ENCODE data around the gene CHD8.

- TF ChIP-seq RELA (IDR thresholded peaks at IDR 0.05; ENCODE audit: borderline replicate concordance, partially characterized antibody) (no peak), POLR2AphosphoS2 (IDR thresholded peaks at IDR 0.05; ENCODE audit: low read depth, low read length) (no peak), RCOR1 (conservative IDR thresholded peaks at IDR 0.05; ENCODE audit: low read depth, low read length) (no peak), RB1 (IDR thresholded peaks at IDR 0.05; ENCODE audit: borderline replicate concordance) (no peak), E2F4 (IDR thresholded peaks at IDR 0.05; ENCODE audit: low read depth, low read length) (no peak)
- TF ChIP-seq, protein P1, sequence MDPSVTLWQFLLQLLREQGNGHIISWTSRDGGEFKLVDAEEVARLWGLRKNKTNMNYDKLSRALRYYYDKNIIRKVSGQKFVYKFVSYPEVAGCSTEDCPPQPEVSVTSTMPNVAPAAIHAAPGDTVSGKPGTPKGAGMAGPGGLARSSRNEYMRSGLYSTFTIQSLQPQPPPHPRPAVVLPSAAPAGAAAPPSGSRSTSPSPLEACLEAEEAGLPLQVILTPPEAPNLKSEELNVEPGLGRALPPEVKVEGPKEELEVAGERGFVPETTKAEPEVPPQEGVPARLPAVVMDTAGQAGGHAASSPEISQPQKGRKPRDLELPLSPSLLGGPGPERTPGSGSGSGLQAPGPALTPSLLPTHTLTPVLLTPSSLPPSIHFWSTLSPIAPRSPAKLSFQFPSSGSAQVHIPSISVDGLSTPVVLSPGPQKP (IDR thresholded peaks at IDR 0.05; ENCODE audit: low read depth, low read length): no peak
- TF ChIP-seq, protein P2, sequence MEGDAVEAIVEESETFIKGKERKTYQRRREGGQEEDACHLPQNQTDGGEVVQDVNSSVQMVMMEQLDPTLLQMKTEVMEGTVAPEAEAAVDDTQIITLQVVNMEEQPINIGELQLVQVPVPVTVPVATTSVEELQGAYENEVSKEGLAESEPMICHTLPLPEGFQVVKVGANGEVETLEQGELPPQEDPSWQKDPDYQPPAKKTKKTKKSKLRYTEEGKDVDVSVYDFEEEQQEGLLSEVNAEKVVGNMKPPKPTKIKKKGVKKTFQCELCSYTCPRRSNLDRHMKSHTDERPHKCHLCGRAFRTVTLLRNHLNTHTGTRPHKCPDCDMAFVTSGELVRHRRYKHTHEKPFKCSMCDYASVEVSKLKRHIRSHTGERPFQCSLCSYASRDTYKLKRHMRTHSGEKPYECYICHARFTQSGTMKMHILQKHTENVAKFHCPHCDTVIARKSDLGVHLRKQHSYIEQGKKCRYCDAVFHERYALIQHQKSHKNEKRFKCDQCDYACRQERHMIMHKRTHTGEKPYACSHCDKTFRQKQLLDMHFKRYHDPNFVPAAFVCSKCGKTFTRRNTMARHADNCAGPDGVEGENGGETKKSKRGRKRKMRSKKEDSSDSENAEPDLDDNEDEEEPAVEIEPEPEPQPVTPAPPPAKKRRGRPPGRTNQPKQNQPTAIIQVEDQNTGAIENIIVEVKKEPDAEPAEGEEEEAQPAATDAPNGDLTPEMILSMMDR (IDR thresholded peaks at IDR 0.05 in 2 of 3, conservative IDR thresholded peaks at IDR 0.05 in 1 of 3; ENCODE audit: control insufficient read depth in 2 of 3, extremely low read depth in 1 of 3, insufficient read depth in 1 of 3, low read depth in 3 of 3, low read length in 3 of 3): no peak
Measured at GRCh38 chr14:21455592-21455911, 371 bp downstream of the CHD8 start.

Data from GM12878 (cell line).